ENCODE results near the gene JPH4.
"Not testable (repeated sequence)": the region's sequence is repeated elsewhere in the genome, so short reads cannot be mapped to it uniquely, and the experiment has no call there.

The JPH4 gene

DNA sequence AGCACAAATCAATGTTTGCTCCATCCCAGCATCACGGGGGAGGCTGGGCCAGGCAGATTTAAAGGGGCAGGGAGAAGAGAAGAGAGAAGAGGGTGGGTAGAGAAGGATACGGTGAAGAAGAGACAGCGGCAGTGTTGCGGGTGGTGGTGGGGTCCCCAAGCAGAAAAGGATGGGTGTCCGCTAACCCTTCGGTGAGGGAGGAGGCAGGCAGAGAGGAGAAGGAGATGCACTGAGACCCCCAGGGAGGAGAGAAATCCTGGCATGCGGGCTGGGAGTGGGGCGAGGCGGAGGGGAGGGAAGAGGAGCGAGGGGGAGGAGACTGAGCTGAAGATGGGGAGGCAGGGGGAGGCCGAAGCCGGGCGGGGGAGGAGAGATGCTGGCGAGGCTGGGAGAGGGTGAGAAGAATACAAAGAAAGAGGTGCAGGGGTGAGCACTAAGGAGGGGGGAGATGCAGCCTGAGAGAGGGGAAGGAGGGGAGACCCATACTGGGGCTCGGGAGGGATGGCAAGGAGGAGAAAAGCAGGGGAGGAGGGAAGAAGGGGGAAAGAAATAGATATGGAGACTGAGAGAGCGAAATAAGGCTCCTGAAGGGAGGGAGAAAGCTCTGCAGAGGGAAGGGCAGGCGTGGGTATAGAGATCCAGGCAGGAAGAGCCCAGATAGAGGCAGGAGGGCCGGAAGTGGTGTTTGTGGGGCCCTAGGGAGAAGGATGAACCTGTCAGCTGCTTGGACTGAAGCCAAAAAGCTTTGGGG, at the start of gene JPH4:
Gene JPH4, minus strand, starts transcription at position 231 of the 751 bp plus-strand sequence. CDS start 1,337 bp downstream, outside the sequence.
- no peak for DNase-seq (ENCODE audit: low read depth)

DNA sequence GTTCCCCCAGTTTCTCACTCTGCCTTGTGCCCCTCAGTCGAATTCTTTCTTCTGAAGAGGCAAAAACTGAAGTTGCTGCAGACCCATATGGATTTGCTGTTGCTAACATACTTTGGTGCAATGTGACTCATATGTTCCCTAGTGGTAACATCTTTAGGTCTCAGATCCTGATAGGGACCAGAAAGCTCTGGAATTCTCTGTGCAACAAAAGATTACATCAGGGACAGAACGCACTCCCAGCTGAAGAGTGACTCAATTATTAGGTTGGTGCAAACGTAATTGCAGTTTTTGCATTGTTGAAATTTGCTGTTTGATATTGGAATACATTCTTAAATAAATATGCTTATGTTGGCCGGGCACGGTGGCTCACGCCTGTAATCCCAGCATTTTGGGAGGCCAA, 49.4 kb upstream of the JPH4 start:
- DNase-seq (ENCODE audit: low read depth): no peak

- DNase-seq (ENCODE audit: low read depth): no peak
These were observed 48.4 kb upstream of the JPH4 start for GRCh38 chr14:23626946-23627345.

- no peak for DNase-seq (ENCODE audit: low read depth)
These were observed 46.3 kb upstream of the JPH4 start for GRCh38 chr14:23624830-23625404.

DNA sequence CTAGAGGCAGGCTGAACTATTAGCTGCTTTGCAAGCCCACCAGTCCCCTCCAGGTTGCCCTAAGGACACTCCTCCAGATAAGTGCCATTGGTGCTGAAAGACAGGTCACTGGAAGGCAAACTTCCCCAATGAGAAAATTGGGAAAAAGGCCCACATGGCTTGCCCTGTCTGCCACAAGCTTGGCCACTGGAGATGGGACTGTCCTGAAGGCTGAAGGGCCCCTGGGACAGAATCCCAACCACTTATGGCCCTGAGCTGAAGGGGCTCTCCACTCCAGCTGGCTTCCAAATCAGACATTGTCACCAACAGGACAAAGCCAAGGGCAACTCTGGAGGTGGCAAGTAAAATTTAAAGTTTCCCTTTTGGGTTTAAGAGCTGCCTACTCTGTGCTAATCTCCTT, 45.4 kb upstream of the JPH4 start:
- DNase-seq (ENCODE audit: low read depth): no peak

DNA sequence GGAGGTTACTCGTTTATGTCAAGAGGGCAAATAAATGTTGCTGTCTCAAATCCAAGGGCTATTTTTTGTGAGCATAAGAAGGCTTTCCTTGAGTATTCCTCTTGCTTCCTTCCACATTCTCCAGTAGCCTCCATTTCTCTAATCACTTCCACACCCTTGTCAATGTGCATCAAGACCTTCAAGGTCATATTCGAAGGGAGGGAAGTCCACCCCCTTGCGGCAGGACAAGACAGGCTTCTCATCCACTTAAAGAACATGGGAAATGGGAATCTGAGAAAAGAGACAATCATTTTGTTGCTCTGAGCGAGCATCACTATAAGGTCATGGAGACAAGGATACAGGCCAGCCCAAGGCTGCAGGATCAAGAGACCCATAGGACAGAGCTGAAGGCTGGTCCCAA, 44.4 kb upstream of the JPH4 start:
- no peak for DNase-seq (ENCODE audit: low read depth)

GRCh38 chr14:23621932-23622730, 43.5 kb upstream of the JPH4 start:
- no peak for DNase-seq (ENCODE audit: low read depth)

DNA sequence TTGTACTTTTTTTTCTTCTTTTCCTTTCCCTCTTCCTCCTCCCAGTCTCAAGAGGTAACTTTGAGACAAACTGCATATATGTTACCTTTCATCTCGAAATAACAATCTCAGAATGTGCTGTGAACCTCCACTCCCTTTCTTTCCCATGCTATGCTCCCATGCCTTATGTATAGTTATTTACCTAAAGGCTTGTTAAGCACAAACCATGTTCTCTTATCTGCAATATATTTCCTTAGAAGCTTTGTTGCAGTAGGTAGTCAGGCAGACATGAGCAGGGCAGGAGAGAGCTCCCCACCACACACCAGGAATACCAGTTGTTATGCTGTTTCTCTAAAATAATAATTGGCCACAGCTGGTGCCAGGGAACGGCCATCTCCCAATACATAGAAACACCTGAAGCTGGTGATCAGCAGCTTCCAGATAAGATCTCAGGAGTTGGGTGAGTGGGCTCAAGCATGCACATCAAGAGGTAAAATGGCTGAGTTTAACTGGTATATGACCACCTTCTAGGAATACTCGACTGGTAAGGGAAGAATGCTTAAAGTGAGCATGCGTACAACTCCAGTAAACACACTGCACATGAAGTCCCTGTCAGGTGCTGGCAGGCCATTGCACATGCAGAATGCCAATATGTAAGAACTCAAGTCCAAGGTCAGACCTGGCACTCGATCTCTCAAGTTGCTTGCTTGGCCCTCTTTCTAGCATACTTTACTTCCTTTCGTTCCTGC, 42.8 kb upstream of the JPH4 start:
- DNase-seq (ENCODE audit: low read depth): no peak

DNA sequence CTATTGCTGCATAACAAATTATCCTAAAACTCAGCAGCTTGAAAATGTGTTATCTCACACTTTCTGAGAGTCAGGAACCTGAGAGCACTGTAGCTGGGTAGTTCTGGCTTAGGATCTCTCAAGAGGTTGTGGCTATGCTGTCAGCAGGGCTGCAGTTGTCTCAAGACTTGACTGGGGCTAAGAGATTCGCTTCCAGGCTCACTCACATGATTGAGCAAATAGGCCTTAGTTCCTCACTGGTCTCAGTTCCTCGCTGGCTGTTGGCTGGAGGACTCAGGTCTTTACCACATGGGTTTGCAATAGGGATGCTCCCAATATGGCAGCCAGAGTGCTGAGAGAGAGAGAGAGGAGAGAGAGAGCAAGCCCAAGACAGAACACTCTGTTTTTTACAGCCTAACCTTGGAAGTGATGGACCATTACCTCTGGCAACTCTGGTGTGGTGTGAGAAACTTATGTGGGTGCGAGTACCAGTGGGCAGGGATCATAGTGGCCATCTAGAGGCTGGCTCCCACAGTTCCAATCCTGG, 41.6 kb upstream of the JPH4 start:
- DNase-seq (ENCODE audit: low read depth): no peak

- no peak for DNase-seq (ENCODE audit: low read depth)
These were observed 39.9 kb upstream of the JPH4 start for GRCh38 chr14:23618415-23618988.

DNA sequence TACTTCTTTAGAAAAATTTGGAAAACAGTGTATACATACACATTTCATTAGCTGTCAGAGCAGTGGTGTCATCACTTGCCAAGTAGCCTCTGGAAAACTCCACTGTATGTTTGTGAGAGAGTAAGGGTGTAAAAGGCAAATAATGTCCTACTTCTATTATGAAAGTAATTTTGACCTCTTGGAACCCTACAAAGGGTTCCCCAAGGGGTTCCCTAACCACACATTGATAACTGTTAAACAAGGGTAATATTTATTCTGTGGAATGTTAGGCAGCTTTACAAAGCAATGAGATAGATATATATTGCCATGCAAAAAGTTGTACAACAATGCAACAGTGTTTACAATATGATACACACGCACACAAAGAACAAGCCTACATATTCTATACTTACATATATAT, 38.9 kb upstream of the JPH4 start:
- DNase-seq (ENCODE audit: low read depth): no peak

GRCh38 chr14:23615856-23616255, 37.3 kb upstream of the JPH4 start:
- no peak for DNase-seq (ENCODE audit: low read depth)

DNA sequence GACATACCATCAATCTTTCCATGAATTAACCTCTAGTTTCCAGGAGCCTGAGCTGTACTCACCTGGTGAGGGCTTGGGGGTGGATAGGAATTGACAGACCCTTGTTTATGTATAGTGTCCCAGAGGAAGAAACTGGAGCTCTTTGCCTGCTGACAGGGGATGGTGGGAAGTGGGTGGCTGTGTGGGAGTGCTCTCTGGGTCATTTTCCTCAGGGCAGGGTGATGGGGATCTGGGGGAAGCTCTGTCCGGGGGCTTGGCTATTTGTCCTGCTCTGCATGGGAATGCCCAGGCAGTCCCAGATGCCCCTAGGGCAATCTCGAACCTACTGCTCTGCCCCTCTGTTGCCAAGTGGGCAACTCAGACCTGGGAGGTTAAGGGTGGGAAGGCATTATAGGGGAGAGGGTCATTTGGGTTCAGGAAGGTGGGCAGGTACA, 35.8 kb upstream of the JPH4 start:
- DNase-seq (ENCODE audit: low read depth): no peak

- no peak for DNase-seq (ENCODE audit: low read depth)
These were observed 34.9 kb upstream of the JPH4 start for GRCh38 chr14:23613242-23614070.

DNA sequence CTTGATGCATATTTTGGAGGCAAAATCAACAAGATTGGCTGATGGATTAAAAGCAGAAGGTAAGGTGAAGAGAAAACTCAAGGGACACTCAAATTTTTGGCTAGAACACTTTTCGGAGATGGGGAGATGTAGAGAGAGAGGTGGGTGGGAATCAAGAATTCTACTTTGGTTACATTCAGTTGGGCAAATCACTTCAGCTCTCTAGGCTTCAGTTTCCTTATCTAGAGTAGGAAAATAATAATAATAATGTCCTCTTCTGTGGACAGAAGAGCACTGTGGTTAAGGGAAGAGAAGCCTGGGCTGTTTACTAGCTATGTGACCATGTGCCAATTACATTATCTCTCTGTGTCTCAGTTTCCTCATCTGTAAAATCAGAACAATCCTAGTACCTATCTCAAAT, 34.2 kb upstream of the JPH4 start:
- DNase-seq (ENCODE audit: low read depth): no peak

GRCh38 chr14:23612354-23612732, 33.8 kb upstream of the JPH4 start:
- DNase-seq (ENCODE audit: low read depth): no peak

DNA sequence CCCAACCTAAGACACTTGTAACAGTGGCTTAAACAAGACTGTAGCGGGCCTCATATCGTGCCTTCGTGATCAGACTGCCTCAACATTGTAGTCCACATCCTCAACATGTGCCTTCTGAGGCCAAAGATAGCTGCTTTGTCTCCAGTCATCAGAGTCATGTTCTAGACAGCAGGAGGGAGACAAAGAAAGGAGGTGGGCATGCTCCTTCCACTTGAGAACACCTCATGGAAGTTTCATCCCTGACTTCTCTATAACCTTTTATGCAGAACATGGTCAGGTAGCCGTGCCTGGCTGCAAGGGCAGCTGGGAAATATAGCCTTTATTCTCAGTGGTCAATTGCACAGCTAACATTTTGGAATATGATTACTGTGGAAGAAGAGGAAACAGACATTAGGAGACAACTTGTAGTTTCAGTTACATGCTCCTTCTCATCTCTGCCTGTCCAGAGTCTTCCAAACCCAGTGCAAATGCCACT, 32.3 kb upstream of the JPH4 start:
- DNase-seq (ENCODE audit: low read depth): no peak

GRCh38 chr14:23610090-23610814, 31.7 kb upstream of the JPH4 start:
- DNase-seq (ENCODE audit: low read depth): no peak

DNA sequence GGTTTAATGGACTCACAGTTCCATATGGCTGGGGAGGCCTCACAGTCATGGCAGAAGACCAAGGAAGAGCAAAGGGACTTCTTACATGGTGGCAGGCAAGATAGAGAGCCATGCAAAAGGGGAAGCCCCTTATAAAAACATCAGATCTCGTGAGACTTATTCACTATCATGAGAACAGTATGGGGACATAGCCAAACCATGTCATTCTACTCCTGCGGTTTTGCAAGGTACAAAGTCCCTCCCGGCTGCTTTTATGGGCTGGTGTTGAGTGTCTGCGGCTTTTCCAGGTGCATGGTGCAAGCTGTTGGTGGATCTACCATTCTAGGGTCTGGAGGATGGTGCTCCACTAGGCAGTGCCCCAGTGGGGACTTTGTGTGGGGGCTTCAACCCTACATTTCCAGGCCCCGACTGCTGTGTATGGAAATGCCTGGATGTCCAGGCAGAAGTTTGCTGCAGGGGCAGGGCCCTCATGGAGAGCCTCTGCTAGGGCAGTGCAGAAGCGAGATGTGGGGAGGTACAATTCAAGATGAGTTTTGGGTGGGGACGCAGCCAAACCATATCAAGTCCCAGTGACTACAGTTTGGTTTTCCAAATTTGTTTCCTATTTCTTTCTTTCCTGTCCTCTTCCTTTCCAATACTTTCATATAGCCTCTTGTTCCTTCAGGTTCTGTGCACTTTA, 31.0 kb upstream of the JPH4 start:
- DNase-seq (ENCODE audit: low read depth): not testable (repeated sequence)
